GM21528 (cell line): Measurements from ENCODE around the gene CENPK.
A peak's percentile ranks its signal among the peaks of the same experiment; 100 is the strongest.
"Not testable (repeated sequence)": the region's sequence is repeated elsewhere in the genome, so short reads cannot be mapped to it uniquely, and the experiment has no call there.

Experiments used
- ATAC-seq: cut with Tn5 transposase; IDR thresholded peaks from one replicate; pipeline ENCODE4 v1.9.1; 2021; ENCODE audit warnings: mild to moderate bottlenecking, moderate library complexity; ENCODE audit not compliant: unreplicated experiment, low FRiP score

CENPK gene, protein sequence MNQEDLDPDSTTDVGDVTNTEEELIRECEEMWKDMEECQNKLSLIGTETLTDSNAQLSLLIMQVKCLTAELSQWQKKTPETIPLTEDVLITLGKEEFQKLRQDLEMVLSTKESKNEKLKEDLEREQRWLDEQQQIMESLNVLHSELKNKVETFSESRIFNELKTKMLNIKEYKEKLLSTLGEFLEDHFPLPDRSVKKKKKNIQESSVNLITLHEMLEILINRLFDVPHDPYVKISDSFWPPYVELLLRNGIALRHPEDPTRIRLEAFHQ

DNA sequence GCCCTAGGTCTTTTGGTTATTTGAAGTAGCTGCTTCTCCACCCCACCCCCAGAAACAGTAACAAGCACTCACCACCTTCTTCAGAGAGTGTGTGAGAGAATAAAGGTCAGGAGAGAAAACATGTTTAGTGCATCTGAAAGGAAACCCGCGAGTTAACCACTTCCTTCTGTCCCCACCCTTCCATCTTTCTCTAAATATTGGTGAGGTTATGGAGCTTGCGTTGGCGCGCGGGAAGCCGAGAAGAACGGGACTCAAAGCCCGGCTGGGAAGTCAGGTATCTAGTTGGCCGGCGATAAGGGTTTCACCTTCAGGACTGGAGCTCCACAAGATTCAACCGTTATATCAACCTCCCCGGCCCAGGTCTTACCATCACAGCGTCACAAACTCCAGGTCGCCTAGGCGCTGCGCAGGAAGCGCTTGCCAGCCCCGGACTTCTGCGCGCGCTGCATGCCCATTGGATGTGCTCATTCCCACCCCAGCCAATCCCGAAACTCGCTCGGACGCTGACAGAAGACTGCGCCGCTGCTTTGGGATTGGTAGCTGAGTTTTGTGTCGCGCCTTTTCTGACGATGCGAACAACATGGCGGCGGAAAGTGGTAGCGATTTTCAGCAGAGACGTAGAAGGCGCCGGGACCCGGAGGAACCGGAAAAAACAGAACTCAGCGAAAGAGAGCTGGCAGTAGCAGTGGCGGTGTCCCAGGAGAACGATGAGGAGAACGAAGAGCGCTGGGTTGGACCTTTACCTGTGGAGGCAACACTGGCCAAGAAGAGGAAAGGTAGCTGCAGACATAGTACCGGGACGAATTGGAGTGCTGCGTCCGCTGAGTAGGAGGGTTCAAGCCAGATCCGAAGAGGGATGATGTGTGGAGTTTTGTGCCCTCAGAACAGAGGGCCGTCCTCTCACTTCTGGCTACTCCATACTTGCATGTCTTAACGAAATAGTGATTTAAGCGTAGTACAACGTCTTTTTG lies at the start of gene CENPK, which contains the start of gene PPWD1:
TSS of gene CENPK (minus strand) at position 438 of the 971 bp plus-strand sequence. CDS start 8,261 bp downstream, outside the sequence.
TSS of gene PPWD1 (plus strand) at position 566 of the 971 bp plus-strand sequence. CDS start at position 581, 15 bp downstream.
- ATAC-seq: peak; percentile 99

DNA sequence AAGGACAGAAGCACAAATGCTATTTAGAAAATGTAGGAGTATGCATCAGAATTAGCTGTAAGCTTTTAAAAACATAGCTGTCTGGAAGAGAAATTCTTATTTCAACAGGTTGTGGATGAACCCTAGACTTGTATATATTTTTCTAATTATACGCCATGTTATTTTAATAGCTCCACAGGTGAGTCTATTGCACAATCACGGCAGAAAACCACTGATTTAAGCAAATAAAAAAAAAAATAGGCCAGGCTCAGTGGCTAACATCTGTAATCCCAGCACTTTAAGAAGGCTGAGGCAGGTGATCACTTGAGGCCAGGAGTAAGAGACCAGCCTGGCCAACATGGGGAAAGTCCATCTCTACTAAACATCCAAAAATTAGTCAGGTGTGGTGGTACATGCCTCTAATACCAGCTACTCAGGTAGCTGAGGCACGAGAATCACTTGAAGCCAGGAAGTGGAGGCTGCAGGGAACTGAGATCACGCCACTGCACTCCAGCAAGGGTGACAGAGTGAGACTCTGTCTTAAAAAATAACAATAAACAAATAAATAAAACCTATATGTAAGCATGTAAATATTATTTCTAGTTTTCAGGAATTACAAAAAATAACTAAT lies 49.4 kb upstream of the CENPK start:
- no peak for ATAC-seq

DNA sequence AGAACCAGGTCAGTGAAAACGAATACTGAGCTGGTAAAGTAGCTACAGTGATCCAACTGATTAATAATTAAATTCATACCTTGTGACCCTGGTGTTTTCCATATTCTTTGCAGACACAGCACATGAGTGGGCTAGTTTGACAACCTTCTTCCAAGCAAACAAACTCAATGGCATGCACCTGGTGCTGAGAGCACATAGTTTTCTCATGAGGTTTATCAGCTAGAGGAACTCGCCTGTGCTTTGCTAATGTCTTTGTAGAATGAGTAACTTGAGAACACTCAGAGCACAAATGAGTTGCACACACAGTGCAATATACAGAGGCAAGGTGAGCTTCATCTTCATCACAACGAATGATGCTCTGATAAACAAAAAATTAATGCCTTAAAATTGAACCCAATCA lies 48.6 kb upstream of the CENPK start:
- ATAC-seq: no peak

DNA sequence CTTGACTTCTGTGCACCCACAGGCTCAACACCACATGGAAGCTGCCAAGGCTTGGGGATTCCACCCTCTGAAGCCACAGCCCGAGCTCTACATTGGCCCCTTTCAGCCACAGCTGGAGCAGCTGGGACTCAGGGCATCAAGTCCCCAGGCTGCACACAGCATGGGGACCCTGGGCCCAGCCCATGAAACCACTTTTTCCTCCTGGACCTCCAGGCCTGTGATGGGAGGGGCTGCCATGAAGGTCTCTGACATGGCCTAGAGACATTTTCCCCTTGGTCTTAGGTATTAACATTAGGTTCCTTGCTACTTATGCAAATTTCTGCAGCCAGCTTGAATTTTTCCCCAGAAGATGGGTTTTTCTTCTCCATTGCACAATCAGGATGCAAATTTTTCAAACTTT lies 38.8 kb upstream of the CENPK start:
- not testable (repeated sequence) for ATAC-seq

DNA sequence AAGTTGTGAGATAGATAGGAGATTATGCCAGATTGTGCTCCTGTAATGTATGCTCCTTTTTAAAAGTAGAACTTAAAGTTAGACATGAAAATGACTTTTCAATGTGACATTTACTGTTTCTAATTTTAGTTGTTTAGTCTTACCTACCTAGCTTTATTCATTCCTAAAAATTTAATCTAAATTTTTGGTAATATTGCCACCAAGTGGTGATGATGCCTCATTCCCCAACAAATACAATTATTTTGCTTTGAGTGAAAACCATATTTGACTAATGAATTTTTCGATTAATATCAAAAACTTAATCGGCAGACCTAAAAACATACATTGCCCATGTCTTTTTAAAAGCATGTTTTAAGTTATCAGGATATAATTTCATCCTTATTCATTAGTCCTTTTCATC lies 25.7 kb upstream of the CENPK start:
- ATAC-seq: no peak

DNA sequence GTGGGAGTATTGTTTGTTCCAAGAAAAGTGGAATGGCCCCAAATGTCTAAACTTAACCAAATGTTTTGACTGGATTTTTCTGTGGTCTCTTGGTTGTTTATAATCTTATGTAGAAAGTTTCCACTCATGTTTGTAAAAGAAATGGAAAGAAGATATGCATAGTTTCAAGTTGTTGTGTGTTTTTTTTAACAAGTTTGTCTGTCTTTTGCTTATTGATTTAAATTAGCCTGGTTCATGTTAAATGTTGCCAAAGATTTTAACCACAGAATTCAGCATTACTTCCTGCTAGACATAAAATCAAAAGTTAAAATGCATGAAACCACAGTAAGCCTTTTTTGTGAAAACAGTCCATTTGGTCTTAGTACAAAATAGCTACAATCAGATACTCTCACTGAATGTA lies 14.2 kb upstream of the CENPK start:
- no peak for ATAC-seq

DNA sequence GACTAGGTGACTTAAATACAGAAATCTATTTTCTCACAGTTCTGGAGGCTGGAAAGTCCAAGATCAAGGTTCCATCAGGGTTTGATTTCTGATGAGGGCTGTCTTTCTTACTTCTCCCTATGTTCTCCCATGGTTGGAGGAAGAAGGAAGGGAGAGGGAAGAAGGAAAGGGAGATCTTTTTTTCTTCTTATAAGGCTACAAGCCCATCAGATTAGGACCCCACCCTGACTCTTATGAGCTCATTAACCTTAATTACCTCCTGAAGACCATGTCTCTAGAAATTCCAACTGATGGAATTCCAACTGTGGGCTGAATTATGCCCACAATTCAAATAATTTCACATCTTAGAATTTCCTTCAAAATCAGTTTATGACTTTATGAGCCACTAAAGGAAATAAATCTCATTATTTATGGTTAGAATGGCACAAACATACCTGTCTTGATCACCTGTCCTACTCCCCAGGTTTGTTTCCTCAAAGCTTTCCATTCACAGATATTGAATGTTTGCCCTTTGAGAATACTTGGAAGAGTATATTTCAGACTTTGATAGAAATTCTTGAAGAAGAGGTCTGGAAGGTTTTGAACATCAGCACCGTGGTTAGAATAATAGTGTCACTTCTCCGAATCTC lies 7.7 kb upstream of the CENPK start:
- no peak for ATAC-seq

DNA sequence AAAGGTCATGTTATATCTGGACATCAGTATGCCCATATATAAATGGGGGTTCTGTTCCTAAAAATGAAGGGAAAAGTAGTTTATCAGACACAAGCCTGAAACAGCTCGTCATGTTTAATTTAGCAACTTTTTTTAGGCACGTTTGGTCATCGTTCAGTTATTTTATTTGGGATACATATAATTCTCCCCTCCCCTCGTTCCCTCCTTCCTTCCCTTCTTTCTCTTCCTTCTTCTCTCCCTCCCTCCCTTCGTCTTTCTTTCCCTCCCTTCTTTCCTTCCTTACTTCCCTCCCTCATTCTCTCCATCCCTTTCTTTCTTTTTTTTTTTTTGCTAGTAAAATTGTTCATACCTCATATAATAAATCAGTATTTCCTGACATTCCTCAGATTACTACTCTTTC lies 3.5 kb upstream of the CENPK start:
- no peak for ATAC-seq

DNA sequence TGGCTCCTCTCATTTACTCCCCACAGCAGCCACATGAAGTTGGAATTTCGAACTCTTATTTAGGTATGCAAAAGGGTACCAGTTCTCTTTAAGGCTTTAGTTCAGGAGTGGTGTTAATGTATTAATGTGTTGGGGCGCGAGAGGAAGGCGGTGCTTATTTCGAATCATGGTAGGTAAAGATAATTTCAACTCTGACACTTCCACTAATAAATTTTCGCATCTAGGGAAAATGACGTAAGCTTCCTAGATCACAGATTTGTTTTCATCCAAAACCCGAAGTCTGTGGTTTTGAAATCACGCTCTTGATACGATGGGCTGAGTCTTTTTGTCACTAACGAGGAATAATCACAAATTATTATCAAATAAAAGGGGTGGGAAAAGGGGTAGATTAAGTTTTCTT lies 809 bp upstream of the CENPK start:
- no peak for ATAC-seq

DNA sequence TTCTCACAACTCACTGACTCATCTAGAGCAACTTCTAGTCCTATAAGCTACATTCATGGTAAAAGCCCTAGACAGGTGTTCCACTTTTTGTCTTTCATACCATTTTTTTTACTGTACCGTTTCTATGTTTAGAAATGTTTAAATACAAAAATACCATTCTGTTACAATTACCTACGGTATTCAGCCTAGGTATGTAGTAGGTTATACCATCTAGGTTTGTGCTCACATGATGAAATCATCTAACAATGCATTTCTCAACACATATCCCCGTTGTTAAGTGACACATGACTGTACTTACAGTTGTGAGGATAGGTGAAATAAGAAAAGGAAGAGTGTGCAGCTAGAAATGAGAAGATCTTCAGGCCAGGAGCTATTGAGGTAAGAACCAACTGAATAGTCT lies 6.2 kb downstream of the CENPK start:
- no peak for ATAC-seq

DNA sequence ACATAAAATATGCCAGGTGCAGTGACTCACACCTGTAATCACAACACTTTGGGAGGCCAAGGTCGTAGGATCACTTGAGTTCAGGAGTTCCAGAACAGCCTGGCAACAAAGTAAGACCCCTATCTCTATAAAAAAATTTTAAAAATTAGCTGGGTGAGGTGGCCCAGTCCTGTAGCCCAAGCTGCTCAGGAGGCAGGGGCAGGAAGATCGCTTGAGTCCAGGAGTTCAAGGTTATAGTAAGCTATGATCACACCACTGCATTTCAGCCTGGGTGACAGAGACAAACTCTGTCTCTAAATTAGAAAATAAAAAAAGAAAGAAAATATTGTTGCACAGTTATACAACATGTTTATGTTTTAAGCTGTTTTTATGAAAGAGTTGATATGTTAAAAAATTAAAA lies 6.8 kb downstream of the CENPK start:
- no peak for ATAC-seq

DNA sequence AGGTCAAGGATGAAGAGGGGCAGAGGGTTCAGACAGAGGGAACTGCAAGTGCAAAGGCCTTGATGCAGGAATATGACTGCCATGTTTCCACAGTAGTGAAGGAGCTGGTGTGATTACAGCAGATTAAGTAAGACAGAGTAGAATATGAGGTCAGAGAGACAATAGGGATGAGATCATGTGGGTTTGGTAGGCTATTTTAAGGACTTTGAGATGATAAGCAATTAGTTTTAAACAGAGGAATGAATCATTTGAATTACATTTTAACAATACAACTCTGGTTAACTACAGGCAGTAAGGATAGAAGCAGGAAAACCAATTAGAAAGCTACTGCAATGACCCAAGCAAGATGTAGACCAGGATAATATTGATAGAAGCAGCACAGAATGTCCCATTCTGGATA lies 7.7 kb downstream of the CENPK start:
- no peak for ATAC-seq

DNA sequence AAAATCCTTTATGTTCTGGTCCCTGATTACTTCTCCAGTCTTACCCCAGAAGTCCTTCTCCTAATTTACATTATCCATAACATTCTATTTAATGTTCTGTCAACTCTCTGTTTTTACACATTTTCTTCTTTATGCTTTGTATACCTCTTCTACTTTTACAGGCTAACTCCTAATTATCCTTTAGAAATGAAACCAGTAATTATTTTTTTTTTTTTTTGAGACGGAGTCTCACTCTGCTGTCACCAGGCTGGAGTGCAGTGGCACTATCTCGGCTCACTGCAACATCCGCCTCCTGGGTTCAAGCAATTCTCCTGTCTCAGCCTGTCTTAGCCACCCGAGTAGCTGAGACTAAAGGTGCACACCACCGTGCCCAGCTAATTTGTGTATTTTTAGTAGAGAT lies 9.0 kb downstream of the CENPK start:
- ATAC-seq: no peak

DNA sequence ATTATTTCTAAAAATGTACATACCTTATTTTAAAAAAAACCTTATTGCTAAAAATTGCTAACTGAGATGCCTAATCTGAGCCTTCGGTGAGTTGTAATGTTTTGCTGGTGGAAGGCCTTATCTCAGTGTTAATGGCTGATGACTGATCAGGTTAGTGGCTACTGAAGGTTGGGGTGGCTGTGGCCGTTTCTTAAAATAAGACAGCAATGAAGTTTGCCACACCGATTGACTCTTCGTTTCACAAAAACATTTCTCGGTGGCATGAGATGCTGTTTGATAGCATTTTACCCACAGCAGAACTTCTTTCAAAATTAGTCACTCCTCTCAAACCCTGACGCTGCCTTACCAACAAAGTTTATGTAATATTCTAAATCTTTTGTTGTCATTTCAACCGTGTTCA lies 14.7 kb downstream of the CENPK start:
- no peak for ATAC-seq

DNA sequence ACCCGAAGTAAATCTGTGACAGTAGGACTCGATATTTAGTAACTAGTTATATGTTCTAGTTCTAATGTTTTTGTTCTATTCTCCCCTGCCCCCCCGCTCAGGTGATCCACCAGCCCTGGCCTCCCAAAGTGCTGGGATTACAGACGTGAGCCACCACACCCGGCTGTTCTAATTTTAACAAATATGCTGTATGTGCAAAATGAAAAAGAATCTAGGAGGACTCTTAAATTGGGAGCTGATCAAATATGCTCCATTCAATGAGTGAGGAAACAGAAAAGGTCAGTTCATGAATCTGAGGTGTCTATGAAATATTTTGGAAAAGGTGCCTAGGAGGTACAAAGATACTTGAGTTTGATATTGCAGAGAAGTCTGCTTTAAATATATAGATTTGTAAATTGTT lies 16.8 kb downstream of the CENPK start:
- no peak for ATAC-seq

DNA sequence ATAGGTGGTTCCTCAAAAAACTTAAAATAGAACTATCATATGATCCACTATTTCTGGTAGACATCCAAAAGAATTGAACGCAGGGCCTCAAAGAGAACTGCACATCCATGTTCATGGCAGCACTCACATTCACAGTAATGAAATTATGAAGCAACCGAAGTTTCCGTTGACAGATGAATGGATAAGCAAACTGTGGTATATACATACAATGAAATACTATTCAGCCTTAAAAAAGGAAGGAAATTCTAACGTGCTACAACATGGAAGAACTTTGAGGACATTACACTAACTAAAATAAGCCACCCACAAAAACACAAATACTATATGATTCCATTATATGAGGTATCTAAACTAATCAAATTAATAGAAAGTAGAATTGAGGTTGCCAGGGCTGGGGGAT lies 18.5 kb downstream of the CENPK start:
- ATAC-seq: no peak

DNA sequence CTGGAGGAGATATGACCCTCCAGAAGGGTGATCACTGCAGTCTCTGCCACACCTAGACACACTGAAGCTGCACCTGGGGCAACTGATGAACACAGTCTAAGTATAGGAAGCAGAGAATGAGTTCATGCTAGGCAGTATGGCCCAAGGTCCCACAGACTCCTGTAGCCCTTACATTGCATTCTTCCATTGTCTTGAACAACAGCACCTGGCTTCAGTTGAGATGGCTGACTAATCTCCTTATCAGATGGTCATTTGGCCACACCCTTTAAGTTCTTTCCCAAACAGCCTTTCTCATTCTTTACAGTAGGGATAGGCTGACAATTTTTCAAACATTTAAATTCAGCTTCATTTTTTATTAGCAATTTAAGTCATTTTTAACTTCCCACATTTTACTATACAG lies 23.1 kb downstream of the CENPK start:
- ATAC-seq: no peak

DNA sequence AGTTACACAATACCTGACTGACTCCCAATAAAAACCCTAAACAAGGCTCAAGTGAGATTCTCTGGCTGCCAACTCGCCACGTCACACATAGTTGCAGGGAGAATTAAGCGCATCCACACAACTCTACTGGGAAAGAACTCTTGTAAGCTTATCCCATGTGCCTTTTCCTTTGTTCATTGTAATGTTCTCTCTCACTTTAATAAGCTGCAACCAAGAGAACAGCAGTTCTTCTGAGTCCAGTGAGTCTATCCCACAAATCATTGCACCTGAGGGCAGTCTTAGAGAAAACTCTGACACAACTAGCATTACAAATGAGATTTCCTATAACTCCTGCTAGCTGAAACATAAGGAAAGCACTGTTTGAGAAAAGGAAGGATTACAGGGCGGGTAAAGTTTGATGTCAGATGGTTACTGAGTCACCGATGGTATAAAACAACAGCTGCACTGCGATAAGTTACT lies 27.4 kb downstream of the CENPK start:
- ATAC-seq: no peak

DNA sequence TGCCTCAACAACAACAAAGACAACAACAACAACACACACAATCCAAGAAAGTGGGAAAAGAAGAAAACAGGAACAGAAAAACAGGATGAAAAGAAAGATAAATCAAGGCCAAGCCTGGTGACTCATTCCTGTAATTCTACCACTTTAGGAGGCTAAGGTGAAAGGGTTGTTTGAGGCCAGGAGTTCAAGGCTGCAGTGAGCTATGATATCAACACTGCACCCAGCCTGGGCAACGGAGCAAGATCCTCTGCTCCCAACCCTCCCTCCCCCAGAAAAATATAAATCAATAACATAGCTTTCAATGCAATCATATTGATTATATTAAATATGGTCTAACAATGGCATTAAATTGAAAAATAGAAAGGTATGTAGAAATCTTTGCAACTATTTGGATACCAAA lies 32.1 kb downstream of the CENPK start:
- ATAC-seq: no peak

DNA sequence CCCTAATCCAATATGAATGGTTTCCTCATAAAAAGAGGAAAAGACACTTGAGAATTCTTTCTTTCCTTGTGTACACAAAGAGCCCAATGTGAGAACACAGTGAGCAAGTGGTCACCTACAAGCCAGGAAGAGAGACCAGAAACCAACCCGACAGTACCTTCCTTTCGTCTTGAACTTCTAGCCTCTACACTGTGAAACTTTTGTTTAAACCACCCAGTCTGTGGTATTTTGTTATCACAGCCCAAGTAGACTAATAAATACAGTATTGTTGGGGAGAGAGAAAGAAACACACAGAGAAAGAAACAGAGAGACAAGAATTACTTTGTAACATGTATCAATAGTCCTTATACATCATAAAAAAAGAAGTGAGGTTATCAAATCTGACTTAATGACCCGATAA lies 37.2 kb downstream of the CENPK start:
- ATAC-seq: no peak
